GOT3 (cell line): ENCODE data around the gene CRYGC.
"Not testable (repeated sequence)": the region's sequence is repeated elsewhere in the genome, so short reads cannot be mapped to it uniquely, and the experiment has no call there.

Source experiments
- DNase-seq: peaks from one replicate; lab custom pipeline; 2025; ENCODE audit warnings: mixed read lengths; lab: John Stamatoyannopoulos, UW

CRYGC gene

GRCh38 chr2:208136716-208137094 lies 7.1 kb upstream of the CRYGC start:
- DNase-seq, result no peak

DNA sequence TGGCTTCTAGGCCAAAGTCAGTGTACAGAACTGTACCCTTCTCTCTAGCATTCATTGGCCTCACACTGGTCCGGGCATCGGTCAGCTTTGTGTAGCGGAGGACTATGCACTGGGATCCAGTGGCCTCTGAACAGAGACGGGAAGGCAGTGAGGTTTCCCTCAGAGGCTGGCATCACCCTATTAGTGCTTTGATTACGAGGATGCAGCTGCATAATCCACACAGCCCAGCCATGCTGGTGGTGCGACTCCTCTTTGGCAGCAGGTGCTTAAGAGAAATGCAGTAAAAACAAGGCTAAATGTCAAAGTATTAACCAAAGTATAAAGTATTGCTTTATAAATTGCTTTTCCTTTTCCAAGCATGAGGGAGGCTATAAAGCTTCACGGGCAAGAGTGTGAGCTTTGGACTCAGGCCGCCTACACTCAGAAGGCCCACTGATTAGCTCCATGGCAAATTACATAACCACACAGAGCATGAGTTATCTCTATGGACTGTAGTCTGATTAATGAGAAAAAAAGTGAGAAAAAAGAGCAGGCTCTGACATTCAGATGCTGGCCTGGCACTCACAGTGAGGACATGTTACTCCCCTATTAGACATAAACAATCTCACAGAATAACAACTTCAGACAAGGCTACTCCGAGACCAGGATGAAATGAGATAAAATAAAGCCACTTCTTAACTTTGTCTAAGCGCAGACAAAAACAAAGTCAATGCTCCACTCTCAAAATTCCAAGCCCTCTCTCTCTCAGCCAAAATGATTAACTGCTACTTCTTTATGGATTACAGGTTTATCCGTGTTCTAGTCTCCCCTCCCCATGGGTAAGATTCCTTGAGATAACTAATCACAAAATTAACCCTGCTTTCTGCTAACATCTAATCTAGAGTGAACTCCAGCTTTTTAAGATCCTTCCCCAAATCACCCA lies 6.4 kb upstream of the CRYGC start:
- DNase-seq, result no peak

GRCh38 chr2:208134928-208135586 lies 5.4 kb upstream of the CRYGC start:
- no peak for DNase-seq

- no peak for DNase-seq
Observed at GRCh38 chr2:208130712-208131110, 1.1 kb upstream of the CRYGC start.

DNA sequence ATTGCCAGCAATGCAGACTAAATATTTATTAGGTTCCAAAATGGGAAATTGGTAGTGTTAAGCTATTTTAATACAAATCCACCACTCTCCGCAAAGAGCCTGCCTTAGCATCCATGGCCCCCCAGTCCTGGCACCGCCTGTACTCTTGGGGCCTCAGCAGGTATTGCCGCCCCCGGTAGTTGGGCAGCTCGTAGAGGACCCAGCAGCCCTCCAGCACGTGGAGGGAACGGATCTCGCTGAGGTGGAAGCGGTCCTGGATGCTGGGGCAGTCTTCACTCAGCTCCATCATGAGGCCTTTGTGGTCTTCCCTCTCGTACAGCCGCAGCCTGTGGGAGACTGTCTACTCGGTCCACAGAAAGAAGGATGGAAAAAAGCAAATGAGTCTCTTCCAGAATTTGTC lies 1.5 kb downstream of the CRYGC start:
- DNase-seq, result no peak

DNA sequence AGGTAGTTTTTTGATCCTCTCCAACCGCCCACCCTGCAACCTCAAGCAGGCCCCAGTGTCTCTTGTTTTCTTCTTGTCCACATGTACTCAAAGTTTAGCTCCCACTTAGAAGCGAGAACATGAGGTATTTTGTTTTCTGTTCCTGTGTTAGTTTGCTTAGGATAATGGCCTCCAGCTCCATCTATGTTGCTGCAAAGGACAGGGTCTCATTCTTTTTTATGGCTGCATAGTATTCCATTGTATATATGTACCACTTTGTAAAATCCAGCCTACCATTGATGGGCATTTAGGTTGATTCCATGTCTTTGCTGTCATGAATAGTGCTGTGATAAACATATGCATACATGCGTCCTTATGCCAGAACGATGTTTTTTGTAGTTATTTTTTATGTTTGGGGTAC lies 2.5 kb downstream of the CRYGC start:
- DNase-seq, result no peak

DNA sequence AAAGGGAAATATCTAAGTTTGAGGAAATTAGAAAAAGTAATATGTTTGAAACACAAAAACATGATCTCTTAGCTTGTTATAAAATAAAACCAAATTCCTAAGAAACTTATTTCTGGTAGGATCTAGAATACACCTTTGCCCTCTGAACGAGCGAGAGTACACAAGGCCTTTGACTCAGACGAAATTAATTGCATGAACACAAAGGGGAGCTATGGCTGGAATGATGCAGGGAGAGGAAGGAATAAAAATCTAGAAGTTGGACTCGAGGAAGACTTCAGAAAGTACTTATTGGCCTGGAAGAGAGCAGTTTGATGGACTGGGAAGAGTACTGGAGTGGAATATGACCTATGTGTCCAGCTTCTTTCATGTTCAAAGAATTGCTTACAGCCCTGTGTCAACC lies 4.4 kb downstream of the CRYGC start:
- no peak for DNase-seq

- DNase-seq, result not testable (repeated sequence)
Observed at GRCh38 chr2:208124013-208124715, 5.5 kb downstream of the CRYGC start, which contains the start of gene CRYGD. Gene CRYGD (minus strand): TSS chr2:208124524. CDS start chr2:208124473, 51 bp downstream.

DNA sequence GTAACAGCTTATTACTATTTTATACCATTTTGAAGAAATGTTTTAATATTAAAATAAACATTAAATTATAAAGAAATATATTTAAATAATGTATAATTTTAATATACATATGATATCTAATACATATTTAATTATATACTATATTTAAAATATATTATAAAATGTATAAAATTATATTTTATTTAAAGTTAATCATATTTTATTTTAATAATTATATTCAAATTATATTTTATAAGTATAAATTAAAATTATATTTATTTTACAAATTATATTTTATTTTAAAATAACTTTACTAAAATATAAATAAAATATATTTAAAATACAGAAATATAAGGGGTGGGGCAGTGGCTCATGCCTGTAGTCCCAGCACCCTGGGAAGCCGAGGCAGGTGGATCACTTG lies 7.4 kb downstream of the CRYGC start:
- no peak for DNase-seq

- DNase-seq, result no peak
Observed at GRCh38 chr2:208118918-208119317, 10.7 kb downstream of the CRYGC start.

GRCh38 chr2:208117390-208117789 lies 12.2 kb downstream of the CRYGC start:
- not testable (repeated sequence) for DNase-seq

DNA sequence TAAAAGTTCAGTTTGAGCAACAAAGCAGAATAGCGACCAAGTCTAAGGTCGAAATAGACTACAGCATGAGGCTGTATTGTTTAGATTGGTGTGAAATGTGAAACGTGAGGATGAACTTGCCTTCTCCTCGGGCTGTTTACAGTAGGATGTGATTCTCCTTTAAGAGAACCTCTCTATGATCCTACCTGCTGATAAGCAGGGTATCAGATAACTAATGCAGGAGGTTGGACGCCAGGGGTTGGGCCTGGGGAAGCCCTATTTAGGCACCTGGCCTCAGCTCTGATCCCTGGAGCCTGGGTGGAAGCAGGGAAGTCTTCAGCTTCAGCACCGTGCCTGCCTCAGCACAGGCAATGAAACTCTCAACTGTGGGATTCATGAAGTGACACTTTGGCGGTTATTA lies 16.7 kb downstream of the CRYGC start:
- no peak for DNase-seq

- DNase-seq, result not testable (repeated sequence)
Observed at GRCh38 chr2:208112273-208112745, 17.3 kb downstream of the CRYGC start.

- no peak for DNase-seq
Observed at GRCh38 chr2:208103616-208104015, 26.0 kb downstream of the CRYGC start.

DNA sequence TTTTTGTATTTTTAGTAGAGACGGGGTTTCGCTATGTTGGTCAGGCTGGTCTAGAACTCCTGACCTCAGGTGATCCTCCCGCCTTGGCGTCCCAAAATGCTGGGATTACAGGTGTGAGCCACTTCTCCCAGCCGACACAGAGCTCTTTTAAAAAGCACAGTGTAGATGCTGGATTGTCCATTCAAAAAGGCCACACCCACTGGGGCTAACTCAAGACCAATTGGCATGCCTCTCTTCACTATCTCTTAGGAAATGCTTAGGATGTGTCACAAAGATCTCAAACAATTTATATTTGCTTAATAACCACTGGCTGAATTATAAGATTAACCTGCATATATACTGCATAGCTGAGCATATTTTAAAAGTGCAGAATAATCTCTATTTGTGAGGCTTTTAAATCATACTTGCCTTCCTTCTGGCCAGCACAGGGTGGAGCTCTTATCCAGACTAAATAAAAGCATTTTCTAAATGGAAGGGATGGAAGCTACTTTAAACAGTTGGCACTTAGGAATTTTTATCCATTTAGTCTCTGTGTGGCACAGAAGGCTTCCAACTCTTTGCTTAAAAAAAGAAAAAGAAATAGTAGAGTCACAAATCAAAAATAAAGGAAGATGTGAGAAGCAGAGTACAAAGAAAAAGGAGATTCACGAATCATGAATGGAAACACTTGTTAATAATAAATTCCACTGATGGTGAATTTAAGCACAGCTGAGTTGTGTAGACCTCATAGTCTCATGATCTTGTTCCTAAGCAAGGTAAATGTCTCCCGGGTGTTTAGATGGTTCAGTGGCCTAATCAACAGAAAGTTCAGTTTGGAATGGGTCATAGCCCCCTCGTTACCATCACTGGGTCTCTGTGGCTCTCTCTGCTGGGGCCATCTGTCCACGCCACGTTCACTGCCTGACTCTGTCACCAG lies 27.7 kb downstream of the CRYGC start:
- DNase-seq, result no peak

- DNase-seq, result no peak
Observed at GRCh38 chr2:208099682-208100470, 29.8 kb downstream of the CRYGC start.

- not testable (repeated sequence) for DNase-seq
Observed at GRCh38 chr2:208098701-208099100, 30.9 kb downstream of the CRYGC start.

DNA sequence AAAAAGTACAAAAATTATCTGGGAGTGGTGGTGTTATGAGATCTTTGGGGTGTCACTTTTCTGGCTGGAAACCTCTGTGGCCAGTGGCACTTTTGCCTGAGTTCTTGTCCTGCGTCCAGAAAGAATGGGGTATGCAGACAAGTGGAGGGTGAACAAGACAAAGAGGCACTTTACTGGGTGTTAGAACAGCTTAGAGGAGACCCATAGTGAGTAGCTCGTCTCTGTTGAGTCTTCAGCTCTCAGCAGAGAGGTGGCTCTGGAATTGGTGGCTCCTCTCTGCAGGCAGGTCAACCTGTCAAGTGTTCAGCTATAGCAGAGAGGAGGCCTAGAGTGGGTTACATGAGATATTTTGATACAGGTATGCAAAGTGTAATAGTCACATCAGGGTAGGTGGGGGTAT lies 31.4 kb downstream of the CRYGC start:
- no peak for DNase-seq

DNA sequence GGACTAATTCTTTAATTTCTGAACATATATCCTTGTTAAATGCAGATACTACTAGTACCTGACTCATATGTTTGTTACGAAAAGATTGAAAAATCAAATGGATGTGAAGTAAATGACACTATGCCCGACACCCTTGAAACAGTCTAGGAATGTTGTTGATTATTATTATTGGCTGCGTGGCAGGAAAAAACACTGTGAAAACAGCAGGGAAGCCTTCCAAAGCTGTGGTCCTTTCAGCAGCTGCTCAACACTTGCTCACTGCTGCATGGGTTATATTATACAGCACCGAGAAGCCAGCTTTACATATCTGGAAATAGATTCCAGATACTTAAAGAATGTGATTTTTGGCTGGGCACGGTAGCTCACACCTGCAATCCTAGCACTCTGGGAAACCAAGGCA lies 31.8 kb downstream of the CRYGC start:
- DNase-seq, result no peak

DNA sequence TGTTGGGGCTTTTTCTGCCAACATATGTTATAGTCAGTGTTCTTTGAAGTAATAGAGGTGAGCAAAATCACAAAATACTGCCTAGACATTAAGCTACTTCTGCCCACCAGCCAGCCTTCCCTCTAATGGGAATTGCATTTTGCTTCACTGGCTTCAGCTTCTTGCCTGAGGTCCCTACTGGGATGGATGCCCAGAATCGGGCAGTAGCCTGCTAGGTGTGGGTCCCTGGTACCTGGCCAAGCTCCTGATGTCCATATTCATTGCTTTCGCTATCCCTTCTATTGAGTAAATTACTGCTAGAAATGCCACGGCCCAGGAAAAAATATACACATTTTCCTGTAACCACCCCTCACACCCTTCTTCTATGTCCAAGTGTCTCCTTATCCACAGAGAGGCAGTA lies 32.3 kb downstream of the CRYGC start:
- DNase-seq, result no peak

GRCh38 chr2:208096080-208096479 lies 33.5 kb downstream of the CRYGC start:
- DNase-seq, result no peak
